ENCODE data around the gene EFNA5.

- TF ChIP-seq YY1 (IDR thresholded peaks at IDR 0.05; ENCODE audit: insufficient read depth, insufficient read length) (no peak), ZNF274 (IDR thresholded peaks at IDR 0.05; ENCODE audit: low read depth, low read length) (no peak), SUZ12 (IDR thresholded peaks at IDR 0.05; ENCODE audit: extremely low read depth, insufficient read depth, insufficient read length) (no peak)
These were observed 339.8 kb downstream of the EFNA5 start for GRCh38 chr5:107330903-107331302.

Data from NT2/D1 (cell line).